GM18858 (cell line): ENCODE results near the gene SLC35B3.
"Not testable (repeated sequence)": the region's sequence is repeated elsewhere in the genome, so short reads cannot be mapped to it uniquely, and the experiment has no call there.

Experiments used
- ATAC-seq: cut with Tn5 transposase; IDR thresholded peaks from one replicate; pipeline ENCODE4 v1.9.1; 2021; ENCODE audit not compliant: unreplicated experiment

Gene SLC35B3

GRCh38 chr6:8415280-8415679 lies 20.1 kb downstream of the SLC35B3 start:
- no peak for ATAC-seq

DNA sequence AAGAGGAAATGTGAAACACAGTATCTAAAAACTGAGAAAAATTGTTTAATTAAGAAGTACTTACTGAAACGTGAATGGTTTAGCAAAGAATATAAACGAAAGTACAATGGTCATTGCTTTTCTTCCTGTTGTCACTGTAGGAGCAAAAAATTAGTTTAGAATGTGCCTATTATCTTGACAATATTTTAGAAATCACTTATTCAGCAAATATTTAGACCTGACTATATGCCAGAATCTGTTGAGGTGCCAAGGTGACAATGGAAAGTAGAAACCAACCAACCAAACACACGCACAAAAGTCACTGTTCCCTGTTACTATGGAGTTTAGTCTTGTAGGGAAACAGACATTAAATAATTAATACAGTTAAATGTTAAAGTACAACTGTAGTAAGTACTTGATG lies 20.5 kb downstream of the SLC35B3 start:
- no peak for ATAC-seq

GRCh38 chr6:8405946-8406345 lies 29.4 kb downstream of the SLC35B3 start:
- not testable (repeated sequence) for ATAC-seq

GRCh38 chr6:8402546-8402945 lies 32.8 kb downstream of the SLC35B3 start:
- ATAC-seq = no peak

GRCh38 chr6:8400663-8401062 lies 34.7 kb downstream of the SLC35B3 start:
- no peak for ATAC-seq

DNA sequence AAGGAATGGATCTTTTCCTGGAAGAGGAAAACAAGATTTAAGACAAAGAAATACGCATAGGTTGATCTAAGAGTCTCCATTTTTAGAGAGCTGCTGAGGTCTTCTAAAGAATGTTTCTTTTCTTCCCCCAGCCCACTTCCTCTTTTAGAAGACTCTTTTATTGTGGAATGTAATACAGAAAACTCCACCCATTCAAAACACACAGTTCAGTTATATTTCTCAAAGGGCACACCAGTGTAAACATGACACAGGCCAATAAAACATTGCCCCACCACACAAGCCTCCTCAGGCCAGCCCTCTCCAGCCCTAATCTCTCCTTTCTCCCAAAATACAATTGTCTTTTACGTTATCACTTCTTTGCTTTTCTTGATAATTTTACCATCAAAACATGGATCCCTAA lies 42.8 kb downstream of the SLC35B3 start:
- ATAC-seq = no peak

GRCh38 chr6:8391934-8392333 lies 43.4 kb downstream of the SLC35B3 start:
- no peak for ATAC-seq

- ATAC-seq = no peak
Measured at GRCh38 chr6:8389036-8389818, 46.1 kb downstream of the SLC35B3 start.

- no peak for ATAC-seq
Measured at GRCh38 chr6:8387942-8388437, 47.4 kb downstream of the SLC35B3 start.

- no peak for ATAC-seq
Measured at GRCh38 chr6:8383584-8383983, 51.8 kb downstream of the SLC35B3 start.

DNA sequence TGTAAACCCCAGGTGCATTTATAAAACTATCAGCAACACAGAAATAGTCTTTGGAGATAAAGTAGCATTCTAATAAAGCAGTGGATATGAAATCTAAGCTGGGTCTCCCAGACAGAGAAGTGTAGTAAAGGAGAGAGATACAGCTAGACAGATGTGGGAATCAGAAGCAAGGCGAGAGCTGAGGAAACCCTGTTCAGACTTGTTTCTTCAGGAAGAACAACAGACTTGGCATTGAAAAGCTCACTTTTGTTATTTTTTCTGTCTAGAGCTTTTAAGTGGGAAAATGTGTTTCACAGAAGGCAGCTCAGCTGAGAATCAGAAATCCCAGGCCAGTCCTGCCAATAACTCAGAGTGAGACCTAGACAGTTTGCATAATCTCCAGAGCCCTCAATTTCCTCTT lies 52.9 kb downstream of the SLC35B3 start:
- no peak for ATAC-seq

GRCh38 chr6:8375916-8376315 lies 59.4 kb downstream of the SLC35B3 start:
- ATAC-seq = no peak
